ENCODE data around the gene DHRS7. TPM values are rescaled to one million over a fixed set of nuclear protein-coding genes. Genes with fewer than 3 reads are reported as not detected.

The DHRS7 gene
- polyA plus RNA-seq, 1 experiment: 38.0 TPM

DNA sequence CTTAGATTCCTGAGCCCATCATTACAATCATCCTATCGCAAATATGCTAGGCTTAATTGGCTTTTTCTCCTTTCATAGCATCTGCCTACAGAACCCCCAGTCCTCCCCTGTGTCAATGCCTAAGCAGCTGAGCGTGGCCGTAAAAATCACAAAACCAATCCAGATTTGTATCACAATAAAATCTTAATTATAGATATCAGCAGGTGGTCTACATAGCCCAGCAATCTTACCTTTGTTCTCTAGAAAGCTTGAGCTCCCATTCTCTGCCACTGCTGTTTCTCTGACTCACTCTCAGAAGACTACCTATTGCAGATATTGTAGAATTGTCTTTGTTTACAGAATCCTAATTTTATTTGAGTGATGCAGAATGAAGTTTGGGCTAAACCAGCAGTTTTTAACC lies 46.0 kb upstream of the DHRS7 start:
- no peak overlapping the region for H3K4me3 ChIP-seq (ENCODE audit: low read depth, low read length)
- ChIA-PET POLR2A (no interaction called here), CTCF (interaction anchor here (0.9 kb wide), 1 partner anchor 12 kb away, joined by 3 read pairs; no protein-coding TSS in a partner anchor)
- TF ChIP-seq, protein P1, sequence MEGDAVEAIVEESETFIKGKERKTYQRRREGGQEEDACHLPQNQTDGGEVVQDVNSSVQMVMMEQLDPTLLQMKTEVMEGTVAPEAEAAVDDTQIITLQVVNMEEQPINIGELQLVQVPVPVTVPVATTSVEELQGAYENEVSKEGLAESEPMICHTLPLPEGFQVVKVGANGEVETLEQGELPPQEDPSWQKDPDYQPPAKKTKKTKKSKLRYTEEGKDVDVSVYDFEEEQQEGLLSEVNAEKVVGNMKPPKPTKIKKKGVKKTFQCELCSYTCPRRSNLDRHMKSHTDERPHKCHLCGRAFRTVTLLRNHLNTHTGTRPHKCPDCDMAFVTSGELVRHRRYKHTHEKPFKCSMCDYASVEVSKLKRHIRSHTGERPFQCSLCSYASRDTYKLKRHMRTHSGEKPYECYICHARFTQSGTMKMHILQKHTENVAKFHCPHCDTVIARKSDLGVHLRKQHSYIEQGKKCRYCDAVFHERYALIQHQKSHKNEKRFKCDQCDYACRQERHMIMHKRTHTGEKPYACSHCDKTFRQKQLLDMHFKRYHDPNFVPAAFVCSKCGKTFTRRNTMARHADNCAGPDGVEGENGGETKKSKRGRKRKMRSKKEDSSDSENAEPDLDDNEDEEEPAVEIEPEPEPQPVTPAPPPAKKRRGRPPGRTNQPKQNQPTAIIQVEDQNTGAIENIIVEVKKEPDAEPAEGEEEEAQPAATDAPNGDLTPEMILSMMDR (IDR thresholded peaks at IDR 0.05; ENCODE audit: insufficient read depth, low read depth, low read length): no peak
- peaks cover 4% of the 10 kb centered on the region for H3K27me3 ChIP-seq (ENCODE audit: control insufficient read depth, insufficient read depth, low read length)
- DNase-seq (ENCODE audit: low read depth): no peak
- H3K36me3 ChIP-seq (ENCODE audit: control insufficient read depth, insufficient read depth, low read length): no peaks in the 10 kb centered on the region

DNA sequence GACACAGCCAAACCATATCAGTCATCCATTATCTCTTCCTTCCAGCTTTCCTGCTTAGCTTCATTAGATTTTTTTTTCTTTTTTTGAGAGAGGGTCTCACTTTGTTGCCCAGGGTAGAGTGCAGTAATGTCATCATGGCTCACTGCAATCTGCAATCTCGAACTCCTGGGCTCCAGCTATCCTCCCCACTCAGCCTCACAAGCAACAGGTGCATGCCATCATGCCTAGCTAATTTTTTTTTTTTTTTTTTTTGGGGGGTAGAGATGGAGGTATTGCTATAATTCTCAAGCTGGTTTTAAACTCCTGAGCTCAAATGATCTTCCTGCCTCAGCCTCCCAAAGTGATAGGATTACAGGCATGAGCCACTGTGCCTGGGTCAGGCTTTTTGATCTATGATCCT lies 45.5 kb upstream of the DHRS7 start:
- CTCF ChIA-PET: interaction anchor here (0.9 kb wide), 1 partner anchor 12 kb away, joined by 3 read pairs; no protein-coding TSS in a partner anchor

DNA sequence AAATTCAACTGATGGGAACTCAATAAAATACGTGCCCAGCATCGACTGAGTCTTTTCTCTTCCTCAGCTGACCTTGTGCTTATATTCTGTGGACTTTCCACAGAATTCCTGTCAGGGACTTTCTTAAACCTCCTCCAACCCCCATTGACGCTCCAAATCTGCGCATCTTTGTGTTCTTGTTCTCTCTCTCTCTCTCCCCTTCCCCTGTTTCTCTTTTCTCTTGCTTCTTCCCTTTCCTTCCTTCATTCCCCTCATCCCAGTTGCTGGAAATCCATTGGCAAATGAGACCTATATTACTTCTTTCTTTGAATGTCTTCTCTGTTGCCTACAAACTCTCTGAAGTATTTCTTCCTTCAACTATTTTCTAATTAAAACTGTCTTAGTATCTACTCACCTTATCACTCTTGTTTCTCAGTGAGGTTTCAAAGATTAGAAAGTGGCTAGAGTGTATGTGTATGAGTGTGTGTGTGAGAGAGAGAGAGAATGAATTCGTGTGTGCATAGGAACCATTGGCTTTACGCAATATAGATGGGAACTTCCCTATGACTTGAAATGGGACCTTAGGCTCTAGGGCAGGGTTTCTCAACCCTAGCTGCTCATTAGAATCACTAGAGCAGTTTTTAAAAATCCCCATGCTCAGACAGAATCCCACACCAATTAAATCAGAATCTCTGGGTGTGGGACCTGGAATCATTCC lies 41.8 kb upstream of the DHRS7 start:
- H3K27me3 ChIP-seq (ENCODE audit: control insufficient read depth, insufficient read depth, low read length): peaks cover 2% of the 10 kb centered on the region; the same call in 1 of the 2 replicates
- TF ChIP-seq, protein P1 (IDR thresholded peaks at IDR 0.05; ENCODE audit: insufficient read depth, low read depth, low read length): no peak
- POLR2A ChIA-PET: no interaction called here
- no peak overlapping the region for H3K4me3 ChIP-seq (ENCODE audit: low read depth, low read length)
- H3K36me3 ChIP-seq (ENCODE audit: control insufficient read depth, insufficient read depth, low read length): no peaks in the 10 kb centered on the region
- CTCF ChIA-PET: no interaction called here
- DNase-seq (ENCODE audit: low read depth): no peak

More for the DNA sequence above, 45.5 kb upstream of the DHRS7 start:
- TF ChIP-seq, protein P1 (IDR thresholded peaks at IDR 0.05; ENCODE audit: insufficient read depth, low read depth, low read length): no peak
- no peak for DNase-seq (ENCODE audit: low read depth)
- H3K4me3 ChIP-seq (ENCODE audit: low read depth, low read length): no peak overlapping the region
- peaks cover 2% of the 10 kb centered on the region; the same call in 1 of the 2 replicates for H3K27me3 ChIP-seq (ENCODE audit: control insufficient read depth, insufficient read depth, low read length)
- H3K36me3 ChIP-seq (ENCODE audit: control insufficient read depth, insufficient read depth, low read length): no peaks in the 10 kb centered on the region
- POLR2A ChIA-PET: no interaction called here

DNA sequence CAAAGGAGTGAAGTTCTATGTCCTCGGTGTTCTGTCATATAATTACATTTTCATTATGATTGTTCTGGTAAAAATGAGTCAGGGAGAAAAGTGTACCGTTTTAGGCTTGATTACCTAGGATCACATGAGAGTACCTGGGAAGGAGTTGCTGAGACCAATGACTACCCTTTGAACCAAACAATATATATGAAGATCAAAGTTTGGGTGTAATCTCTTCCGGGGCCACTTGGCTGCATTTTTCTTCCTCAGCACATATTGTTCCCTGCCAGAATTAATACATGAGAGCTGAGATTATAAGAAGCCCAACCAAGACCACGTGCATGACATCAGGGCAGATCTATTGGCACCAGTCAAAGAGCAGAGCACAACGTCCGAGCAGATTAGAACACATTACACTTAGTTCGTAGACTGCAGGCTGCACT lies 41.1 kb upstream of the DHRS7 start:
- TF ChIP-seq, protein P1 (IDR thresholded peaks at IDR 0.05; ENCODE audit: insufficient read depth, low read depth, low read length): no peak
- ChIA-PET POLR2A (no interaction called here), CTCF (no interaction called here)
- DNase-seq (ENCODE audit: low read depth): no peak
- H3K27me3 ChIP-seq (ENCODE audit: control insufficient read depth, insufficient read depth, low read length): peaks cover 2% of the 10 kb centered on the region; the same call in 1 of the 2 replicates
- H3K36me3 ChIP-seq (ENCODE audit: control insufficient read depth, insufficient read depth, low read length): no peaks in the 10 kb centered on the region
- no peak overlapping the region for H3K4me3 ChIP-seq (ENCODE audit: low read depth, low read length)

DNA sequence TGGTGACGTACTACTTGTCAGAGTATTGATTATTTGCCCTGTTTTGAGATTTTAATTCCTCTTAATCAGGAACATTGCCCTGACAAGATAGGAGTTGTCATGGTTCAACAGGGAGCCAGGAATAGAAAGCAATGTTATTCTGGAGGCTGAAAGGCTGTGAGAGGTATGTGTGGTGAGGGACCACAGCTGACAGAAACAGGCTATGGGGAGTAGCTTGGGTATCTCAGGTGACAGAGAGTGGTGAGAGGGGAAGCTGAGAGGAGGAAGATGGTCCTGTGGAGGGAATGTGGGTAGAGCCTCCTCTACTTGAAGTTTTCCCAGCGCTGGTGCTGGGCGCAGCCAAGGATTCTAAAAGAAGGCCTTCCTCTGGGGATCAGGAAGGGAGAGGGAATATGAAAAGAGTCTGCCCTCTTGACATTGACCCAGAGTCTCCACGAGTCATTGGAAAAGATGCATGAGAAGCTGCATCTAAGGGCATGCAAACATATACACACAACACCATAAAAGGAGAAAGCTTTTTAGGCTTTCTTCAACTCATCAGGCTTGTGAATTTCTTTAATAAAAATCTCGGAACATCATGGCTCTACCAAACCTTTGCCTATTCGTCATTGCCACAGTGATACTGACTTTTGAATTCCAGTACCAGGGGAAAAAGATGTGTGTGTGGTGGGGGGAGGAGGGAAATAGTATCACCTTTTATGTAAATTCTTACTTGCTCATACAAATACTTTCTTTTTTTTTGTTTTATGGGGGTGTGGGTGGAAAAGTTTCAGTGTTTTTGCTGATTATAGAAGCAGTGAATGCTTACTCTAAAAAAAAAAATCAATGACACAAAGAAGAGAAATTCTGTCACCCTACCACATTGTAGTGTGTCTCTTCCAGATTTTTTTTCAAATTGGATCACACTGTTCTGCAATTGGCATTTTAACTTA lies 39.9 kb upstream of the DHRS7 start:
- no peaks in the 10 kb centered on the region for H3K36me3 ChIP-seq (ENCODE audit: control insufficient read depth, insufficient read depth, low read length)
- DNase-seq (ENCODE audit: low read depth): no peak
- POLR2A ChIA-PET: no interaction called here
- no peaks in the 10 kb centered on the region for H3K27me3 ChIP-seq (ENCODE audit: control insufficient read depth, insufficient read depth, low read length)
- CTCF ChIA-PET: interaction anchor here (0.9 kb wide), 1 partner anchor 141 kb away, joined by 3 read pairs; no protein-coding TSS in a partner anchor
- TF ChIP-seq, protein P1 (IDR thresholded peaks at IDR 0.05; ENCODE audit: insufficient read depth, low read depth, low read length): no peak
- no peak overlapping the region for H3K4me3 ChIP-seq (ENCODE audit: low read depth, low read length)

Measured in BJ (cell line).